HepG2 (cell line): ENCODE data around the gene FANCE. TPM values are rescaled to one million over a fixed set of nuclear protein-coding genes. Genes with fewer than 3 reads are reported as not detected.

Experiments
- HOXA9 ChIP-seq: sonication (generic); formaldehyde crosslinking; IDR thresholded peaks from 2 replicates; pipeline ENCODE4 v1.8.1; 2022; ENCODE audit warnings: missing genetic modification reagents, mild to moderate bottlenecking, moderate library complexity, borderline replicate concordance
- NCOA1 ChIP-seq: sonication (generic); formaldehyde crosslinking; IDR thresholded peaks from 2 replicates; pipeline ENCODE4 v1.9.0; 2021; ENCODE audit warnings: missing genetic modification reagents
- REL ChIP-seq: sonication (generic); formaldehyde crosslinking; conservative IDR thresholded peaks from 2 replicates; pipeline ENCODE4 v1.8.0; 2022; ENCODE audit warnings: mild to moderate bottlenecking, missing genetic modification reagents, moderate library complexity
- TBL1XR1 ChIP-seq: fragments of 150-350 bp; IDR thresholded peaks from 2 replicates; pipeline ENCODE4 v1.6.1; 2014; ENCODE audit warnings: borderline replicate concordance, low read length; ENCODE audit not compliant: partially characterized antibody
- ZNF121 ChIP-seq: sonication (generic); formaldehyde crosslinking; IDR thresholded peaks from 2 replicates; pipeline ENCODE4 v1.5.0; 2020; ENCODE audit warnings: mild to moderate bottlenecking, missing genetic modification reagents
- ZNF274 ChIP-seq: sonication (generic); formaldehyde crosslinking; IDR thresholded peaks from 2 replicates; pipeline ENCODE4 v1.5.1; 2020; ENCODE audit warnings: mild to moderate bottlenecking, missing genetic modification reagents
- ZNF564 ChIP-seq: sonication (generic); formaldehyde crosslinking; IDR thresholded peaks from 2 replicates; pipeline ENCODE4 v1.8.1; 2023; ENCODE audit warnings: mild to moderate bottlenecking, missing genetic modification reagents
- polyA plus RNA-seq, 8 experiments: library from polyadenylated mRNA; depleted of rRNA in 3 of 8; stranded (reverse) in 7 of 8; unstranded in 1 of 8; fragments of >200 nt; fragmentation: Illumina TruSeq in 4 of 8; extraction: Trizol in 4 of 8; gene quantifications; 2 replicates each; pipeline versions ENCODE4 v1.2.1 to v1.2.3, GENCODE V29; 2011 to 2016; ENCODE audit warnings: low read depth in 4 of 8, missing spikeins in 1 of 8, mixed read lengths in 1 of 8; ENCODE audit not compliant: insufficient read depth in 1 of 8
- total RNA-seq, 5 experiments: library from RNA; depleted of rRNA; stranded (reverse); fragments of >200 nt; fragmentation: Illumina TruSeq; extraction: Trizol; gene quantifications; 2 replicates each; pipeline ENCODE4 v1.2.3, GENCODE V29; 2016; ENCODE audit warnings: low read depth in 1 of 5
- TF ChIP-seq, protein P1 (sequence below): IDR thresholded peaks from 2 replicates; pipeline ENCODE4 v1.6.1; 2016; ENCODE audit warnings: low read depth, missing genetic modification reagents, missing compliant biosample characterization
- TF ChIP-seq, protein P2 (sequence below): sonication (generic); formaldehyde crosslinking; IDR thresholded peaks from 2 replicates; pipeline ENCODE4 v1.4.0; 2020; ENCODE audit warnings: missing genetic modification reagents
- TF ChIP-seq, protein P3 (sequence below): sonication (generic); formaldehyde crosslinking; IDR thresholded peaks from 2 replicates; pipeline ENCODE4 v1.5.0; 2020; ENCODE audit warnings: missing genetic modification reagents
- TF ChIP-seq, protein P4 (sequence below), 2 experiments: sonication (generic) in 1 of 2; formaldehyde crosslinking in 1 of 2; IDR thresholded peaks; 2 replicates each; pipeline versions ENCODE4 v1.4.0 to v1.6.1; 2018 to 2020; ENCODE audit warnings: missing genetic modification reagents in 2 of 2, borderline replicate concordance in 1 of 2, low read depth in 1 of 2, mild to moderate bottlenecking in 1 of 2, missing biosample characterization in 1 of 2
- TF ChIP-seq, protein P5 (sequence below): sonication (generic); formaldehyde crosslinking; IDR thresholded peaks from 2 replicates; pipeline ENCODE4 v1.9.0; 2021; ENCODE audit warnings: missing genetic modification reagents, borderline replicate concordance

Gene FANCE
- total and polyA plus RNA-seq, 2 of the 13 experiments (the other 11 are each of a cell fraction or from before 2014, with no cell fraction given), result 7.1 to 11.2 TPM

DNA sequence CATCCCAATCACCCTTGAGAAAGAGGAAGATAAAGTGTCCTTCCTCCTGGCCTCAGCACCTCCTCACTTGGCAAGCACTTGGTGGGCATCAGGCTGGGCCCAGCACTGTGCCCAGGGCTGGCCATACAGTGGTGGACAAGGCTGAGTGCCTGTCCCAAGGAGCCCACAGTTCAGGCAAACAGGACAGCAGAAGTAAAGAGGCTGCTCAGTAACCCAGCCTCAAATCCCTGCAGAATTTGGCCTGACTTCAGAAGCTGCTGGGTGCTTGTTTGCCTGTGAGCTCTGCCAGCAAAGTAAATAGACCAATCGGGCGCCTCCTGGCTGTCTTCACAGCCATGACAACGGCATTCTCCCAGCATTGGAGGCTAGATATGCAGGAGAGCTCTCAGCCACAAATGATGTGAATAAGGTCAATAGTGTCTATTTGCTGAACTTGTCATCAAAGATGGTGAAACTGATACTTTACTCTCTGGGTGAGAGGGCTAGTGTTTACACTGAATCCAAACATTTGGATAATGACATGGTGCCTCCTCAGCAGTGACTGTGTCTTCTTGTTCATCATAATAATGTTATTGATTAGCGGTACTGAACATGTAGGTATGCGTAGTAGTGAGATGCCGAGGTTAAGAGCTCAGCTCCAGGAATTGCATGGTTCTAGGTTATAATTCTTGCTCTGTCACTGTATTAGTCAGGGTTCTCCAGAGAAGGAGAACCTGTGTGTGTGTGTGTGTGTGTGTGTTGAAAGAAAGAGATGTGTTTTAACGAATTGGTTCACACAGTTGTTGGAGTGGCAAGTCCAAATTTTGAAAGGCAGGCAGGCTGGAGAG, 36.9 kb upstream of the FANCE start (continued):
- TF ChIP-seq, protein P1, sequence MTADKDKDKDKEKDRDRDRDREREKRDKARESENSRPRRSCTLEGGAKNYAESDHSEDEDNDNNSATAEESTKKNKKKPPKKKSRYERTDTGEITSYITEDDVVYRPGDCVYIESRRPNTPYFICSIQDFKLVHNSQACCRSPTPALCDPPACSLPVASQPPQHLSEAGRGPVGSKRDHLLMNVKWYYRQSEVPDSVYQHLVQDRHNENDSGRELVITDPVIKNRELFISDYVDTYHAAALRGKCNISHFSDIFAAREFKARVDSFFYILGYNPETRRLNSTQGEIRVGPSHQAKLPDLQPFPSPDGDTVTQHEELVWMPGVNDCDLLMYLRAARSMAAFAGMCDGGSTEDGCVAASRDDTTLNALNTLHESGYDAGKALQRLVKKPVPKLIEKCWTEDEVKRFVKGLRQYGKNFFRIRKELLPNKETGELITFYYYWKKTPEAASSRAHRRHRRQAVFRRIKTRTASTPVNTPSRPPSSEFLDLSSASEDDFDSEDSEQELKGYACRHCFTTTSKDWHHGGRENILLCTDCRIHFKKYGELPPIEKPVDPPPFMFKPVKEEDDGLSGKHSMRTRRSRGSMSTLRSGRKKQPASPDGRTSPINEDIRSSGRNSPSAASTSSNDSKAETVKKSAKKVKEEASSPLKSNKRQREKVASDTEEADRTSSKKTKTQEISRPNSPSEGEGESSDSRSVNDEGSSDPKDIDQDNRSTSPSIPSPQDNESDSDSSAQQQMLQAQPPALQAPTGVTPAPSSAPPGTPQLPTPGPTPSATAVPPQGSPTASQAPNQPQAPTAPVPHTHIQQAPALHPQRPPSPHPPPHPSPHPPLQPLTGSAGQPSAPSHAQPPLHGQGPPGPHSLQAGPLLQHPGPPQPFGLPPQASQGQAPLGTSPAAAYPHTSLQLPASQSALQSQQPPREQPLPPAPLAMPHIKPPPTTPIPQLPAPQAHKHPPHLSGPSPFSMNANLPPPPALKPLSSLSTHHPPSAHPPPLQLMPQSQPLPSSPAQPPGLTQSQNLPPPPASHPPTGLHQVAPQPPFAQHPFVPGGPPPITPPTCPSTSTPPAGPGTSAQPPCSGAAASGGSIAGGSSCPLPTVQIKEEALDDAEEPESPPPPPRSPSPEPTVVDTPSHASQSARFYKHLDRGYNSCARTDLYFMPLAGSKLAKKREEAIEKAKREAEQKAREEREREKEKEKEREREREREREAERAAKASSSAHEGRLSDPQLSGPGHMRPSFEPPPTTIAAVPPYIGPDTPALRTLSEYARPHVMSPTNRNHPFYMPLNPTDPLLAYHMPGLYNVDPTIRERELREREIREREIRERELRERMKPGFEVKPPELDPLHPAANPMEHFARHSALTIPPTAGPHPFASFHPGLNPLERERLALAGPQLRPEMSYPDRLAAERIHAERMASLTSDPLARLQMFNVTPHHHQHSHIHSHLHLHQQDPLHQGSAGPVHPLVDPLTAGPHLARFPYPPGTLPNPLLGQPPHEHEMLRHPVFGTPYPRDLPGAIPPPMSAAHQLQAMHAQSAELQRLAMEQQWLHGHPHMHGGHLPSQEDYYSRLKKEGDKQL (CRISPR knock-in tag), result peak; percentile 99
- TF ChIP-seq ZNF564 (CRISPR knock-in tag) (0 out of 2 replicates have a peak, but pooled peaks have one; percentile 55), REL (no peak), ZNF121 (peak; percentile 28; the same call in 1 of the 2 replicates), TBL1XR1 (peak; percentile 95), ZNF274 (peak; percentile 57), HOXA9 (no peak), NCOA1 (CRISPR knock-in tag) (peak; percentile 84; the same call in 1 of the 2 replicates)
- TF ChIP-seq, protein P2, sequence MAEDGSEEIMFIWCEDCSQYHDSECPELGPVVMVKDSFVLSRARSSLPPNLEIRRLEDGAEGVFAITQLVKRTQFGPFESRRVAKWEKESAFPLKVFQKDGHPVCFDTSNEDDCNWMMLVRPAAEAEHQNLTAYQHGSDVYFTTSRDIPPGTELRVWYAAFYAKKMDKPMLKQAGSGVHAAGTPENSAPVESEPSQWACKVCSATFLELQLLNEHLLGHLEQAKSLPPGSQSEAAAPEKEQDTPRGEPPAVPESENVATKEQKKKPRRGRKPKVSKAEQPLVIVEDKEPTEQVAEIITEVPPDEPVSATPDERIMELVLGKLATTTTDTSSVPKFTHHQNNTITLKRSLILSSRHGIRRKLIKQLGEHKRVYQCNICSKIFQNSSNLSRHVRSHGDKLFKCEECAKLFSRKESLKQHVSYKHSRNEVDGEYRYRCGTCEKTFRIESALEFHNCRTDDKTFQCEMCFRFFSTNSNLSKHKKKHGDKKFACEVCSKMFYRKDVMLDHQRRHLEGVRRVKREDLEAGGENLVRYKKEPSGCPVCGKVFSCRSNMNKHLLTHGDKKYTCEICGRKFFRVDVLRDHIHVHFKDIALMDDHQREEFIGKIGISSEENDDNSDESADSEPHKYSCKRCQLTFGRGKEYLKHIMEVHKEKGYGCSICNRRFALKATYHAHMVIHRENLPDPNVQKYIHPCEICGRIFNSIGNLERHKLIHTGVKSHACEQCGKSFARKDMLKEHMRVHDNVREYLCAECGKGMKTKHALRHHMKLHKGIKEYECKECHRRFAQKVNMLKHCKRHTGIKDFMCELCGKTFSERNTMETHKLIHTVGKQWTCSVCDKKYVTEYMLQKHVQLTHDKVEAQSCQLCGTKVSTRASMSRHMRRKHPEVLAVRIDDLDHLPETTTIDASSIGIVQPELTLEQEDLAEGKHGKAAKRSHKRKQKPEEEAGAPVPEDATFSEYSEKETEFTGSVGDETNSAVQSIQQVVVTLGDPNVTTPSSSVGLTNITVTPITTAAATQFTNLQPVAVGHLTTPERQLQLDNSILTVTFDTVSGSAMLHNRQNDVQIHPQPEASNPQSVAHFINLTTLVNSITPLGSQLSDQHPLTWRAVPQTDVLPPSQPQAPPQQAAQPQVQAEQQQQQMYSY (CRISPR knock-in tag), result no peak
- TF ChIP-seq, protein P3, sequence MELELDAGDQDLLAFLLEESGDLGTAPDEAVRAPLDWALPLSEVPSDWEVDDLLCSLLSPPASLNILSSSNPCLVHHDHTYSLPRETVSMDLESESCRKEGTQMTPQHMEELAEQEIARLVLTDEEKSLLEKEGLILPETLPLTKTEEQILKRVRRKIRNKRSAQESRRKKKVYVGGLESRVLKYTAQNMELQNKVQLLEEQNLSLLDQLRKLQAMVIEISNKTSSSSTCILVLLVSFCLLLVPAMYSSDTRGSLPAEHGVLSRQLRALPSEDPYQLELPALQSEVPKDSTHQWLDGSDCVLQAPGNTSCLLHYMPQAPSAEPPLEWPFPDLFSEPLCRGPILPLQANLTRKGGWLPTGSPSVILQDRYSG (CRISPR knock-in tag), result no peak
- TF ChIP-seq, protein P4, sequence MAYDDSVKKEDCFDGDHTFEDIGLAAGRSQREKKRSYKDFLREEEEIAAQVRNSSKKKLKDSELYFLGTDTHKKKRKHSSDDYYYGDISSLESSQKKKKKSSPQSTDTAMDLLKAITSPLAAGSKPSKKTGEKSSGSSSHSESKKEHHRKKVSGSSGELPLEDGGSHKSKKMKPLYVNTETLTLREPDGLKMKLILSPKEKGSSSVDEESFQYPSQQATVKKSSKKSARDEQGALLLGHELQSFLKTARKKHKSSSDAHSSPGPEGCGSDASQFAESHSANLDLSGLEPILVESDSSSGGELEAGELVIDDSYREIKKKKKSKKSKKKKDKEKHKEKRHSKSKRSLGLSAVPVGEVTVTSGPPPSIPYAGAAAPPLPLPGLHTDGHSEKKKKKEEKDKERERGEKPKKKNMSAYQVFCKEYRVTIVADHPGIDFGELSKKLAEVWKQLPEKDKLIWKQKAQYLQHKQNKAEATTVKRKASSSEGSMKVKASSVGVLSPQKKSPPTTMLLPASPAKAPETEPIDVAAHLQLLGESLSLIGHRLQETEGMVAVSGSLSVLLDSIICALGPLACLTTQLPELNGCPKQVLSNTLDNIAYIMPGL (CRISPR knock-in tag; IDR thresholded peaks at IDR 0.05; ENCODE audit: borderline replicate concordance in 1 of 2, low read depth in 1 of 2), result peak; percentile 79 to 95
- TF ChIP-seq, protein P5, sequence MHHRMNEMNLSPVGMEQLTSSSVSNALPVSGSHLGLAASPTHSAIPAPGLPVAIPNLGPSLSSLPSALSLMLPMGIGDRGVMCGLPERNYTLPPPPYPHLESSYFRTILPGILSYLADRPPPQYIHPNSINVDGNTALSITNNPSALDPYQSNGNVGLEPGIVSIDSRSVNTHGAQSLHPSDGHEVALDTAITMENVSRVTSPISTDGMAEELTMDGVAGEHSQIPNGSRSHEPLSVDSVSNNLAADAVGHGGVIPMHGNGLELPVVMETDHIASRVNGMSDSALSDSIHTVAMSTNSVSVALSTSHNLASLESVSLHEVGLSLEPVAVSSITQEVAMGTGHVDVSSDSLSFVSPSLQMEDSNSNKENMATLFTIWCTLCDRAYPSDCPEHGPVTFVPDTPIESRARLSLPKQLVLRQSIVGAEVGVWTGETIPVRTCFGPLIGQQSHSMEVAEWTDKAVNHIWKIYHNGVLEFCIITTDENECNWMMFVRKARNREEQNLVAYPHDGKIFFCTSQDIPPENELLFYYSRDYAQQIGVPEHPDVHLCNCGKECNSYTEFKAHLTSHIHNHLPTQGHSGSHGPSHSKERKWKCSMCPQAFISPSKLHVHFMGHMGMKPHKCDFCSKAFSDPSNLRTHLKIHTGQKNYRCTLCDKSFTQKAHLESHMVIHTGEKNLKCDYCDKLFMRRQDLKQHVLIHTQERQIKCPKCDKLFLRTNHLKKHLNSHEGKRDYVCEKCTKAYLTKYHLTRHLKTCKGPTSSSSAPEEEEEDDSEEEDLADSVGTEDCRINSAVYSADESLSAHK, result no peak
